OCI-LY3 (cell line): ENCODE results near the gene ATP9A.

Experiments used
- H2AFZ ChIP-seq: fragments of 200-600, 300-600 bp; shearing (Covaris generic); 2 replicates; pipeline ENCODE4 v1.6.0; 2014; ENCODE audit warnings: antibody characterized with exemption, low read depth, low read length
- H3K27ac ChIP-seq: fragments of 200-600, 300-600 bp; sonication (generic); 2 replicates; pipeline ENCODE4 v1.5.1; 2014; ENCODE audit warnings: mild to moderate bottlenecking, low read length, moderate library complexity, mixed read lengths
- H3K27me3 ChIP-seq: fragments of 200-600, 300-600 bp; sonication (generic); 2 replicates; pipeline ENCODE4 v1.6.1; 2014; ENCODE audit warnings: low read depth, low read length, mixed read lengths
- H3K36me3 ChIP-seq: fragments of 200-600, 300-600 bp; sonication (generic); replicated peaks from 2 replicates; pipeline ENCODE3; 2014; ENCODE audit warnings: low read depth, low read length, mixed read lengths
- H3K4me1 ChIP-seq: fragments of 300-600, 200-600 bp; sonication (generic); 2 replicates; pipeline ENCODE4 v1.6.1; 2014; ENCODE audit warnings: low read length, mixed read lengths
- H3K4me2 ChIP-seq: fragments of 200-600, 300-600 bp; sonication (generic); 2 replicates; pipeline ENCODE4 v1.6.1; 2014; ENCODE audit warnings: low read length, mixed read lengths
- H3K4me3 ChIP-seq: fragments of 300-600, 200-600 bp; sonication (generic); 2 replicates; pipeline ENCODE4 v1.5.1; 2014; ENCODE audit warnings: antibody characterized with exemption, mild to moderate bottlenecking, low read length, moderate library complexity
- H3K79me2 ChIP-seq: fragments of 300-600, 200-600 bp; shearing (Covaris generic); 2 replicates; pipeline ENCODE4 v1.6.1; 2014; ENCODE audit warnings: mild to moderate bottlenecking, low read length, mixed read lengths
- H3K9ac ChIP-seq: fragments of 300-600, 200-600 bp; shearing (Covaris generic); 2 replicates; pipeline ENCODE4 v1.6.0; 2014; ENCODE audit warnings: mild to moderate bottlenecking, low read length, moderate library complexity
- H3K9me3 ChIP-seq: fragments of 200-600, 300-600 bp; shearing (Covaris generic); 2 replicates; pipeline ENCODE4 v1.6.1; 2014; ENCODE audit warnings: low read length, mixed read lengths; ENCODE audit not compliant: insufficient read depth
- H4K20me1 ChIP-seq: fragments of 200-600, 300-600 bp; sonication (generic); 2 replicates; pipeline ENCODE4 v1.6.1; 2016; ENCODE audit warnings: low read length, mixed read lengths; ENCODE audit not compliant: insufficient read depth
- EZH2phosphoT487 ChIP-seq: fragments of 200-600 bp; shearing (Covaris generic); IDR thresholded peaks from 2 replicates; pipeline ENCODE4 v1.6.1; 2018; ENCODE audit warnings: antibody characterized with exemption, mixed run types, low read depth
- TF ChIP-seq, protein P1 (sequence below): fragments of 200-600, 300-600 bp; sonication (generic); IDR thresholded peaks from 2 replicates; pipeline ENCODE4 v1.5.1; 2014; ENCODE audit warnings: antibody characterized with exemption, low read length, low read depth

Gene ATP9A

DNA sequence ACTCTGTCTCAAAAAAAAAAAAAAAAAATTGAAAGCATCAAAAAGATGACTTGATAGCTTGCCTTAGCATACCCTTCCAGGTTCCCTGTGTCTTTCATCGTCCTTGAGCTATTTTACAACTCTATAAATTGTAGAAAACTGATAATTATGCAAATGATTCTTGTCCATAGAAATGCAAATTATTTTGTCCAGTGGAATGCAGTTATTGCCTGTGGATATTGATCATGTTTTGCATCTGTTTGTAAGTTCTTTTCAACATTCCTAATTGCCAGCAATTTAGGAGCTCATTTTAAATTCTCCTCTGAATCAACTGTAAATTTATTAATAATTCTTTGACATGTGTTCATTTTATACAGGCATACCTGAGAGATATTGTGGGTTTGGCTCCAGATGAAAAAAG lies 7.1 kb upstream of the ATP9A start:
- Histone ChIP-seq H3K4me1 (no peaks in the 10 kb centered on the region), H3K4me2 (no peak overlapping the region), H3K27ac (no peak overlapping the region), H2AFZ (no peak overlapping the region), H3K27me3 (no peaks in the 10 kb centered on the region), H4K20me1 (no peaks in the 10 kb centered on the region), H3K9me3 (no peaks in the 10 kb centered on the region), H3K4me3 (no peak overlapping the region), H3K36me3 (no peaks in the 10 kb centered on the region), H3K9ac (no peak overlapping the region), H3K79me2 (no peaks in the 10 kb centered on the region)
- no peak for TF ChIP-seq EZH2phosphoT487
- TF ChIP-seq, protein P1, sequence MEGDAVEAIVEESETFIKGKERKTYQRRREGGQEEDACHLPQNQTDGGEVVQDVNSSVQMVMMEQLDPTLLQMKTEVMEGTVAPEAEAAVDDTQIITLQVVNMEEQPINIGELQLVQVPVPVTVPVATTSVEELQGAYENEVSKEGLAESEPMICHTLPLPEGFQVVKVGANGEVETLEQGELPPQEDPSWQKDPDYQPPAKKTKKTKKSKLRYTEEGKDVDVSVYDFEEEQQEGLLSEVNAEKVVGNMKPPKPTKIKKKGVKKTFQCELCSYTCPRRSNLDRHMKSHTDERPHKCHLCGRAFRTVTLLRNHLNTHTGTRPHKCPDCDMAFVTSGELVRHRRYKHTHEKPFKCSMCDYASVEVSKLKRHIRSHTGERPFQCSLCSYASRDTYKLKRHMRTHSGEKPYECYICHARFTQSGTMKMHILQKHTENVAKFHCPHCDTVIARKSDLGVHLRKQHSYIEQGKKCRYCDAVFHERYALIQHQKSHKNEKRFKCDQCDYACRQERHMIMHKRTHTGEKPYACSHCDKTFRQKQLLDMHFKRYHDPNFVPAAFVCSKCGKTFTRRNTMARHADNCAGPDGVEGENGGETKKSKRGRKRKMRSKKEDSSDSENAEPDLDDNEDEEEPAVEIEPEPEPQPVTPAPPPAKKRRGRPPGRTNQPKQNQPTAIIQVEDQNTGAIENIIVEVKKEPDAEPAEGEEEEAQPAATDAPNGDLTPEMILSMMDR, result no peak

DNA sequence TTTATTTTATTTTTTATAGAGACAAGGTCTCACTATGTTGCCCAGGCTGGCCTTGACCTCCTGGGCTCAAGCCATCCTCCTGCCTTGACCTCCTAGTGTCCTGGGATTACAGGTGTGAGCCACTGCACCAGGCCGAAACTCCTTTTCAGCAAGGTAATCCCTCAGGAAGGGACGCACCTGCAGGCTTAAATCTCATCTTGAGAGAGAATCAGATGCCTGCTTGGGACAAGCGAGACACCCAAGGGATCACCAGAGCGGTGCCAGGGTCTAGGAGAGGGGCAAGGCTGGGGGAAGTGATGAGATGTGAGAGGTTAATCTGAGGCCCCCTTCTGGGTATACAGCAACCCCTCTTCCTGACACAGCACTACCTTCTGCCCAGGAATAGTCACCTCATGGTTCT lies 4.0 kb upstream of the ATP9A start:
- H3K9me3 ChIP-seq, result no peaks in the 10 kb centered on the region
- H4K20me1 ChIP-seq, result no peaks in the 10 kb centered on the region
- no peaks in the 10 kb centered on the region for H3K36me3 ChIP-seq
- no peak overlapping the region for H3K9ac ChIP-seq
- no peaks in the 10 kb centered on the region for H3K79me2 ChIP-seq
- H3K4me3 ChIP-seq, result no peak overlapping the region
- no peaks in the 10 kb centered on the region for H3K4me1 ChIP-seq
- no peaks in the 10 kb centered on the region for H3K27me3 ChIP-seq
- H2AFZ ChIP-seq, result no peak overlapping the region
- H3K4me2 ChIP-seq, result no peak overlapping the region
- H3K27ac ChIP-seq, result no peak overlapping the region
- TF ChIP-seq, protein P1, result no peak
- no peak for TF ChIP-seq EZH2phosphoT487

DNA sequence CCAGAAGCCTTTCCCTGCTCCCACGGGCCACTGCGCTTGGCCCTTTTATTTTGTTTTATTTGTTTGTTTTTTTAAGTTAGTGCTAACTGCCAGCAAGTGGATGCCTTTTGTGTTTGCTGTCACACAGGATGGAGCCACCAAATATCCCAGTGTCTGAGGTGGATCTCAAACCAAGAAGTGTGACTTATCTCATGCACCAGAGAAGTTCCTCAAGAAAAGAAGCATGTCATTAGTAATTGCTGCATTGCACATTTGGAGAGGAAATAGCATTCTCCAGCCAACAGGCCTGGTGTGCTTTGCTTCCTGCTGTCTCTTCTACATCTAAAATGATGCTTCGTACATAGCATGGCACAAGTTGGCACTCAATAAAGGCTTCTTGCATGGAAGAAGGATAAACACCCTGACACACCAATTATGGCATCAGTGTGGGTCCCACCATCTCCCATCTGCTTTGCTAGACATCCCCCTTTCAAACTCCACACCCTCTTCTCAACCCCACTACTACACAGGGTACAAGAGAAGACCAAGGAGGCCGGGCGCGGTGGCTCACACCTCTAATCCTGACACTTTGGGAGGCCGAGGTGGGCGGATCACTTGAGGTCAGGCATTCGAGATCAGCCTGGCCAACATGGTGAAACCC lies 1.9 kb upstream of the ATP9A start:
- peaks cover 7% of the 10 kb centered on the region for H3K4me1 ChIP-seq
- no peak overlapping the region for H2AFZ ChIP-seq
- no peaks in the 10 kb centered on the region for H4K20me1 ChIP-seq
- TF ChIP-seq, protein P1, result no peak
- no peak for TF ChIP-seq EZH2phosphoT487
- no peaks in the 10 kb centered on the region for H3K79me2 ChIP-seq
- H3K9ac ChIP-seq, result no peak overlapping the region
- no peak overlapping the region for H3K4me3 ChIP-seq
- peaks cover 3% of the 10 kb centered on the region; the same call in 1 of the 2 replicates for H3K27me3 ChIP-seq
- no peaks in the 10 kb centered on the region for H3K36me3 ChIP-seq
- H3K27ac ChIP-seq, result no peak overlapping the region
- H3K9me3 ChIP-seq, result no peaks in the 10 kb centered on the region
- H3K4me2 ChIP-seq, result no peak overlapping the region

DNA sequence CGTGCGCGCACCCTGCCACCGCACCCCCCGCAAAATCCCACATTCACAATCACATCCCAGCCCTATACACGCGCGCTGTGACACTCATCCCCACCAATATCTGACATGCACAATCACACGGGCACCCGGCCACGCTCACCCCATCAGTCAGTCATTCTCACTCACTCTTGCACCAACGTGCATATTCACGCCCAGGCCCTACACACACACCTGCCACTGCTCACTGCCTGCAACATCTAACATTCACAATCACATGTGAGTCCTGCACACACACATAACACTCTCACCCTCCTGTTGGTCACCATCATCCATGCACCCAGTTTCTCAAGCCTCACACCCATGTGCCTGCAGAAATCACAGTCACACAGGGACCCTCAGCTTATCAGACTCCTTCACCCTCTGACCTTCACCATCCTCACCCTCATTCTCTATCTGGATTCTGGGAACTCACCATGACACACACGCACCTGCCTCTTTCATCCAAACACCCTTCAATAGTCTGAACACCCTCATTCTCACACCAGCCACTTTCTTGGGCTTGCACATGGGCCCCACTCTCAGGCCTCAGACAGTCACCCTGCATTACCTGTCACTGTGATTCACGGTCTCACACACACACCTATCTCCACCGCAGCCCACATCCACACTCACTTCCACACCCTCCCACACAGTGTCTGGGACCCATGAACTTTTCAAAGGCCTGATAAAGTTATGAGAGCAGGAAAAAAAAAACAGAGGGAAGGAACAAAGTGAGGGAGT lies 748 bp upstream of the ATP9A start:
- Histone ChIP-seq H3K9ac (no peak overlapping the region), H3K27me3 (peaks cover 12% of the 10 kb centered on the region), H3K4me3 (no peak overlapping the region), H3K27ac (no peak overlapping the region), H3K4me1 (peaks cover 7% of the 10 kb centered on the region), H3K36me3 (no peaks in the 10 kb centered on the region), H2AFZ (no peak overlapping the region), H3K9me3 (no peaks in the 10 kb centered on the region), H3K79me2 (no peaks in the 10 kb centered on the region), H4K20me1 (no peaks in the 10 kb centered on the region), H3K4me2 (no peak overlapping the region)
- TF ChIP-seq, protein P1, result no peak
- no peak for TF ChIP-seq EZH2phosphoT487
